ENCODE results near the gene ACTRT2. TPM values are rescaled to one million over a fixed set of nuclear protein-coding genes. Genes with fewer than 3 reads are reported as not detected.

The ACTRT2 gene
- total and polyA plus RNA-seq, 2 experiments from 2014 or later, result not detected

DNA sequence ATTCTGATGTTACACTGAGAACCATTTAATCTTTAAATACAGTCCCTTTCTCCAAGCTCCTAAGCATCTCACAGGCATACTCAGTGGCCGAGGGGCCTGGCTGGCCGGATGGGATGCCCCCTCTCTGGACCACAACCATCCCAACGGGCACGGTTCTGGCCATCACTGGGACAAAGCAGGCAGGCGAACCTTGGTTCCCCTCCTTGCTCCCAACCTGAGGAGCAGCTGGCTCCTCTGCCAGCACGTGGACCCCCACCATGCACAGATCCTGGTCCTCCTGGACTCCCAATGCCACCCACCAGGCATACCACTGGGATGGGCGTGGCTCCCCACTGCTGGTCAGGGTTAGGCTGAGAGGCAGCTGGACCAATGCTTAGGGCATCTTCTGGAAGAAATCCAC lies 27.9 kb downstream of the ACTRT2 start:
- TF ChIP-seq, protein P1, sequence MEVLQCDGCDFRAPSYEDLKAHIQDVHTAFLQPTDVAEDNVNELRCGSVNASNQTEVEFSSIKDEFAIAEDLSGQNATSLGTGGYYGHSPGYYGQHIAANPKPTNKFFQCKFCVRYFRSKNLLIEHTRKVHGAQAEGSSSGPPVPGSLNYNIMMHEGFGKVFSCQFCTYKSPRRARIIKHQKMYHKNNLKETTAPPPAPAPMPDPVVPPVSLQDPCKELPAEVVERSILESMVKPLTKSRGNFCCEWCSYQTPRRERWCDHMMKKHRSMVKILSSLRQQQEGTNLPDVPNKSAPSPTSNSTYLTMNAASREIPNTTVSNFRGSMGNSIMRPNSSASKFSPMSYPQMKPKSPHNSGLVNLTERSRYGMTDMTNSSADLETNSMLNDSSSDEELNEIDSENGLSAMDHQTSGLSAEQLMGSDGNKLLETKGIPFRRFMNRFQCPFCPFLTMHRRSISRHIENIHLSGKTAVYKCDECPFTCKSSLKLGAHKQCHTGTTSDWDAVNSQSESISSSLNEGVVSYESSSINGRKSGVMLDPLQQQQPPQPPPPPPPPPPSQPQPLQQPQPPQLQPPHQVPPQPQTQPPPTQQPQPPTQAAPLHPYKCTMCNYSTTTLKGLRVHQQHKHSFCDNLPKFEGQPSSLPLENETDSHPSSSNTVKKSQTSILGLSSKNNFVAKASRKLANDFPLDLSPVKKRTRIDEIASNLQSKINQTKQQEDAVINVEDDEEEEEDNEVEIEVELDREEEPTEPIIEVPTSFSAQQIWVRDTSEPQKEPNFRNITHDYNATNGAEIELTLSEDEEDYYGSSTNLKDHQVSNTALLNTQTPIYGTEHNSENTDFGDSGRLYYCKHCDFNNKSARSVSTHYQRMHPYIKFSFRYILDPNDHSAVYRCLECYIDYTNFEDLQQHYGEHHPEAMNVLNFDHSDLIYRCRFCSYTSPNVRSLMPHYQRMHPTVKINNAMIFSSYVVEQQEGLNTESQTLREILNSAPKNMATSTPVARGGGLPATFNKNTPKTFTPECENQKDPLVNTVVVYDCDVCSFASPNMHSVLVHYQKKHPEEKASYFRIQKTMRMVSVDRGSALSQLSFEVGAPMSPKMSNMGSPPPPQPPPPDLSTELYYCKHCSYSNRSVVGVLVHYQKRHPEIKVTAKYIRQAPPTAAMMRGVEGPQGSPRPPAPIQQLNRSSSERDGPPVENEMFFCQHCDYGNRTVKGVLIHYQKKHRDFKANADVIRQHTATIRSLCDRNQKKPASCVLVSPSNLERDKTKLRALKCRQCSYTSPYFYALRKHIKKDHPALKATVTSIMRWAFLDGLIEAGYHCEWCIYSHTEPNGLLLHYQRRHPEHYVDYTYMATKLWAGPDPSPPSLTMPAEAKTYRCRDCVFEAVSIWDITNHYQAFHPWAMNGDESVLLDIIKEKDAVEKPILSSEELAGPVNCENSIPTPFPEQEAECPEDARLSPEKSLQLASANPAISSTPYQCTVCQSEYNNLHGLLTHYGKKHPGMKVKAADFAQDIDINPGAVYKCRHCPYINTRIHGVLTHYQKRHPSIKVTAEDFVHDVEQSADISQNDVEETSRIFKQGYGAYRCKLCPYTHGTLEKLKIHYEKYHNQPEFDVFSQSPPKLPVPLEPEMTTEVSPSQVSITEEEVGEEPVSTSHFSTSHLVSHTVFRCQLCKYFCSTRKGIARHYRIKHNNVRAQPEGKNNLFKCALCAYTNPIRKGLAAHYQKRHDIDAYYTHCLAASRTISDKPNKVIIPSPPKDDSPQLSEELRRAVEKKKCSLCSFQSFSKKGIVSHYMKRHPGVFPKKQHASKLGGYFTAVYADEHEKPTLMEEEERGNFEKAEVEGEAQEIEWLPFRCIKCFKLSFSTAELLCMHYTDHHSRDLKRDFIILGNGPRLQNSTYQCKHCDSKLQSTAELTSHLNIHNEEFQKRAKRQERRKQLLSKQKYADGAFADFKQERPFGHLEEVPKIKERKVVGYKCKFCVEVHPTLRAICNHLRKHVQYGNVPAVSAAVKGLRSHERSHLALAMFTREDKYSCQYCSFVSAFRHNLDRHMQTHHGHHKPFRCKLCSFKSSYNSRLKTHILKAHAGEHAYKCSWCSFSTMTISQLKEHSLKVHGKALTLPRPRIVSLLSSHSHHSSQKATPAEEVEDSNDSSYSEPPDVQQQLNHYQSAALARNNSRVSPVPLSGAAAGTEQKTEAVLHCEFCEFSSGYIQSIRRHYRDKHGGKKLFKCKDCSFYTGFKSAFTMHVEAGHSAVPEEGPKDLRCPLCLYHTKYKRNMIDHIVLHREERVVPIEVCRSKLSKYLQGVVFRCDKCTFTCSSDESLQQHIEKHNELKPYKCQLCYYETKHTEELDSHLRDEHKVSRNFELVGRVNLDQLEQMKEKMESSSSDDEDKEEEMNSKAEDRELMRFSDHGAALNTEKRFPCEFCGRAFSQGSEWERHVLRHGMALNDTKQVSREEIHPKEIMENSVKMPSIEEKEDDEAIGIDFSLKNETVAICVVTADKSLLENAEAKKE (CRISPR knock-in tag; IDR thresholded peaks at IDR 0.05), result no peak
- TF ChIP-seq ZNF331 (CRISPR knock-in tag; IDR thresholded peaks at IDR 0.05; ENCODE audit: low read depth), result no peak
- TF ChIP-seq NANOG (IDR thresholded peaks at IDR 0.05; ENCODE audit: borderline replicate concordance), result no peak
- TF ChIP-seq STAT1 (IDR thresholded peaks at IDR 0.05; ENCODE audit: unreplicated experiment), result no peak
- TF ChIP-seq, protein P2, sequence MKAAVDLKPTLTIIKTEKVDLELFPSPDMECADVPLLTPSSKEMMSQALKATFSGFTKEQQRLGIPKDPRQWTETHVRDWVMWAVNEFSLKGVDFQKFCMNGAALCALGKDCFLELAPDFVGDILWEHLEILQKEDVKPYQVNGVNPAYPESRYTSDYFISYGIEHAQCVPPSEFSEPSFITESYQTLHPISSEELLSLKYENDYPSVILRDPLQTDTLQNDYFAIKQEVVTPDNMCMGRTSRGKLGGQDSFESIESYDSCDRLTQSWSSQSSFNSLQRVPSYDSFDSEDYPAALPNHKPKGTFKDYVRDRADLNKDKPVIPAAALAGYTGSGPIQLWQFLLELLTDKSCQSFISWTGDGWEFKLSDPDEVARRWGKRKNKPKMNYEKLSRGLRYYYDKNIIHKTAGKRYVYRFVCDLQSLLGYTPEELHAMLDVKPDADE (IDR thresholded peaks at IDR 0.05), result no peak
- TF ChIP-seq, protein P3, sequence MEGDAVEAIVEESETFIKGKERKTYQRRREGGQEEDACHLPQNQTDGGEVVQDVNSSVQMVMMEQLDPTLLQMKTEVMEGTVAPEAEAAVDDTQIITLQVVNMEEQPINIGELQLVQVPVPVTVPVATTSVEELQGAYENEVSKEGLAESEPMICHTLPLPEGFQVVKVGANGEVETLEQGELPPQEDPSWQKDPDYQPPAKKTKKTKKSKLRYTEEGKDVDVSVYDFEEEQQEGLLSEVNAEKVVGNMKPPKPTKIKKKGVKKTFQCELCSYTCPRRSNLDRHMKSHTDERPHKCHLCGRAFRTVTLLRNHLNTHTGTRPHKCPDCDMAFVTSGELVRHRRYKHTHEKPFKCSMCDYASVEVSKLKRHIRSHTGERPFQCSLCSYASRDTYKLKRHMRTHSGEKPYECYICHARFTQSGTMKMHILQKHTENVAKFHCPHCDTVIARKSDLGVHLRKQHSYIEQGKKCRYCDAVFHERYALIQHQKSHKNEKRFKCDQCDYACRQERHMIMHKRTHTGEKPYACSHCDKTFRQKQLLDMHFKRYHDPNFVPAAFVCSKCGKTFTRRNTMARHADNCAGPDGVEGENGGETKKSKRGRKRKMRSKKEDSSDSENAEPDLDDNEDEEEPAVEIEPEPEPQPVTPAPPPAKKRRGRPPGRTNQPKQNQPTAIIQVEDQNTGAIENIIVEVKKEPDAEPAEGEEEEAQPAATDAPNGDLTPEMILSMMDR (conservative IDR thresholded peaks at IDR 0.05; ENCODE audit: low read depth in 2 of 2), result no peak
- TF ChIP-seq JUNB (IDR thresholded peaks at IDR 0.05; ENCODE audit: unreplicated experiment), result no peak
- TF ChIP-seq POLR2AphosphoS5 (IDR thresholded peaks at IDR 0.05; ENCODE audit: low read depth), result no peak
- TF ChIP-seq ZNF114 (CRISPR knock-in tag; IDR thresholded peaks at IDR 0.05), result no peak
- Histone ChIP-seq H3K27me3 (ENCODE audit: insufficient read depth) (0 out of 2 replicates have a peak, but pooled peaks cover 2% of the 10 kb centered on the region), H3K9me2 (ENCODE audit: insufficient read depth) (no peaks in the 10 kb centered on the region), H3K4me3 (no peak overlapping the region), H3K4me2 (no peak overlapping the region), H3K27ac (ENCODE audit: low read depth) (no peak overlapping the region), H3F3A (replicated peaks; ENCODE audit: low read depth) (no peaks in the 10 kb centered on the region), H3K79me2 (replicated peaks; ENCODE audit: insufficient read depth) (no peaks in the 10 kb centered on the region), H4K20me1 (replicated peaks; ENCODE audit: insufficient read depth) (no peaks in the 10 kb centered on the region), H2AFZ (no peak overlapping the region), H3K36me3 (ENCODE audit: insufficient read depth) (no peaks in the 10 kb centered on the region), H3K4me1 (ENCODE audit: insufficient read depth) (no peaks in the 10 kb centered on the region)
- no peaks in the 10 kb centered on the region for H3K36me3 Mint-ChIP-seq (ENCODE audit: low read depth)
- ATAC-seq (no peak), DNase-seq (ENCODE audit: low spot score) (no peak)
- no peaks in the 10 kb centered on the region for H3K4me1 Mint-ChIP-seq
- H3K9me3 Mint-ChIP-seq, result peaks cover 5% of the 10 kb centered on the region
- H3K27me3 Mint-ChIP-seq (ENCODE audit: insufficient read depth, low read depth, poor library complexity), result peaks cover 13% of the 10 kb centered on the region
- no peak overlapping the region for H3K4me3 Mint-ChIP-seq
- H3K27ac Mint-ChIP-seq, result no peak overlapping the region

Data from GM23338 (cell line).